GM23338 (cell line): ENCODE measurements around the gene OR6C2. TPM values are rescaled to one million over a fixed set of nuclear protein-coding genes. Genes with fewer than 3 reads are reported as not detected.
A peak's percentile ranks its signal among the peaks of the same experiment; 100 is the strongest.

Source experiments
- ATAC-seq: fragments of 200-7000 bp; cut with Tn5 transposase; 3 replicates; pipeline ENCODE4 v1.9.1; 2020
- DNase-seq: peaks from one replicate; pipeline ENCODE4 v3.0.0-alpha.2; 2015; ENCODE audit warnings: low spot score
- H2AFZ ChIP-seq: fragments of 200-600 bp; sonication (generic); 2 replicates; pipeline ENCODE4 v1.8.0; 2016; ENCODE audit warnings: antibody characterized with exemption, mild to moderate bottlenecking, moderate library complexity
- H3F3A ChIP-seq: fragments of 200-600 bp; sonication (generic); replicated peaks from 2 replicates; pipeline ENCODE4 v1.8.0; 2017; ENCODE audit warnings: antibody characterized with exemption, mixed run types, low read depth
- H3K27ac ChIP-seq: fragments of 200-600 bp; sonication (generic); 2 replicates; pipeline ENCODE4 v1.6.1; 2016; ENCODE audit warnings: low read depth
- H3K27me3 ChIP-seq: fragments of 200-600 bp; sonication (generic); 2 replicates; pipeline ENCODE4 v1.8.0; 2016; ENCODE audit warnings: mild to moderate bottlenecking, mixed run types, moderate library complexity; ENCODE audit not compliant: insufficient read depth
- H3K36me3 ChIP-seq: fragments of 200-600 bp; sonication (generic); 2 replicates; pipeline ENCODE4 v1.8.0; 2016; ENCODE audit warnings: mild to moderate bottlenecking; ENCODE audit not compliant: insufficient read depth
- H3K4me1 ChIP-seq: fragments of 200-600 bp; sonication (generic); 2 replicates; pipeline ENCODE4 v1.8.0; 2016; ENCODE audit warnings: mild to moderate bottlenecking, moderate library complexity; ENCODE audit not compliant: insufficient read depth
- H3K4me2 ChIP-seq: fragments of 200-600 bp; sonication (generic); 2 replicates; pipeline ENCODE4 v1.7.1; 2017; ENCODE audit warnings: mixed run types
- H3K4me3 ChIP-seq: fragments of 200-600 bp; sonication (generic); 2 replicates; pipeline ENCODE4 v1.6.1; 2016; ENCODE audit warnings: mixed run types
- H3K79me2 ChIP-seq: fragments of 200-600 bp; sonication (generic); replicated peaks from 2 replicates; pipeline ENCODE4 v1.8.0; 2017; ENCODE audit warnings: mild to moderate bottlenecking; ENCODE audit not compliant: insufficient read depth
- H3K9me2 ChIP-seq: fragments of 200-600 bp; sonication (generic); 2 replicates; pipeline ENCODE4 v1.8.0; 2017; ENCODE audit not compliant: insufficient read depth
- H4K20me1 ChIP-seq: fragments of 200-600 bp; sonication (generic); replicated peaks from 2 replicates; pipeline ENCODE4 v1.8.0; 2017; ENCODE audit warnings: mild to moderate bottlenecking; ENCODE audit not compliant: insufficient read depth
- H3K27ac Mint-ChIP-seq: 2 replicates; pipeline ENCODE4 v1.8.0; 2020; ENCODE audit warnings: inconsistent platforms, mild to moderate bottlenecking, moderate library complexity, mixed read lengths
- H3K27me3 Mint-ChIP-seq: 3 replicates; pipeline ENCODE4 v1.8.0; 2022; ENCODE audit warnings: low read depth, mild to moderate bottlenecking, moderate library complexity, mixed read lengths, inconsistent platforms; ENCODE audit not compliant: insufficient read depth, poor library complexity
- H3K36me3 Mint-ChIP-seq: 3 replicates; pipeline ENCODE4 v1.8.0; 2021; ENCODE audit warnings: low read depth, mild to moderate bottlenecking, inconsistent platforms, moderate library complexity, mixed read lengths
- H3K4me1 Mint-ChIP-seq: 3 replicates; pipeline ENCODE4 v1.8.0; 2020; ENCODE audit warnings: mild to moderate bottlenecking, inconsistent platforms, mixed read lengths
- H3K4me3 Mint-ChIP-seq: 3 replicates; pipeline ENCODE4 v1.8.0; 2021; ENCODE audit warnings: moderate library complexity, mild to moderate bottlenecking, inconsistent platforms, mixed read lengths
- H3K9me3 Mint-ChIP-seq: 3 replicates; pipeline ENCODE4 v1.8.0; 2020; ENCODE audit warnings: moderate library complexity, mild to moderate bottlenecking, inconsistent platforms, mixed read lengths
- CREB1 ChIP-seq: fragments of 250-450 bp; sonication (Bioruptor Pico); IDR thresholded peaks from 2 replicates; pipeline ENCODE4 v1.5.0; 2020; ENCODE audit warnings: low read depth, mild to moderate bottlenecking, moderate library complexity
- CTCF ChIP-seq, 2 experiments: fragments of 200-600 bp in 1 of 2; sonication (generic) in 1 of 2; conservative IDR thresholded peaks; 2 replicates each; pipeline versions ENCODE4 v1.5.1 to v1.6.1; 2016 to 2017; ENCODE audit warnings: antibody characterized with exemption in 2 of 2, low read depth in 2 of 2, mild to moderate bottlenecking in 2 of 2, moderate library complexity in 1 of 2
- ETS1 ChIP-seq: IDR thresholded peaks from 2 replicates; pipeline ENCODE4 v1.6.1; 2016; ENCODE audit warnings: antibody characterized with exemption
- EZH2 ChIP-seq: fragments of 200-600 bp; sonication (generic); IDR thresholded peaks from one replicate; pipeline ENCODE4 v1.8.0; 2017; ENCODE audit warnings: antibody characterized with exemption, mild to moderate bottlenecking, low read depth; ENCODE audit not compliant: unreplicated experiment
- EZH2phosphoT487 ChIP-seq: fragments of 200-600 bp; sonication (generic); IDR thresholded peaks from one replicate; pipeline ENCODE4 v1.8.1; 2018; ENCODE audit warnings: antibody characterized with exemption; ENCODE audit not compliant: unreplicated experiment
- JUNB ChIP-seq: IDR thresholded peaks from one replicate; pipeline ENCODE4 v1.6.1; 2016; ENCODE audit warnings: antibody characterized with exemption; ENCODE audit not compliant: unreplicated experiment
- NANOG ChIP-seq: IDR thresholded peaks from 2 replicates; pipeline ENCODE4 v1.6.1; 2016; ENCODE audit warnings: antibody characterized with exemption, borderline replicate concordance
- REST ChIP-seq: IDR thresholded peaks from one replicate; pipeline ENCODE4 v1.6.1; 2018; ENCODE audit warnings: antibody characterized with exemption; ENCODE audit not compliant: unreplicated experiment
- ZNF114 ChIP-seq: fragments of 250-450 bp; sonication (Bioruptor Pico); IDR thresholded peaks from 2 replicates; pipeline ENCODE4 v1.5.0; 2020; ENCODE audit warnings: mild to moderate bottlenecking, moderate library complexity
- ZNF331 ChIP-seq: fragments of 250-450 bp; sonication (Bioruptor Pico); IDR thresholded peaks from 2 replicates; pipeline ENCODE4 v1.5.0; 2020; ENCODE audit warnings: low read depth, mild to moderate bottlenecking, moderate library complexity
- polyA plus RNA-seq: library from polyadenylated mRNA; unstranded; fragments of >200 nt; fragmentation: Nextera tagmentation; extraction: Ambion mirVana; gene quantifications from 2 replicates; pipeline ENCODE4 v1.2.1, GENCODE V29; 2016
- total RNA-seq: library from RNA; depleted of rRNA; stranded (reverse); fragments of >200 nt; shearing (Covaris generic); gene quantifications from 2 replicates; pipeline ENCODE4 v1.2.3, GENCODE V29; 2014

The OR6C2 gene
- total and polyA plus RNA-seq, 2 experiments from 2014 or later, result not detected

- no peaks in the 10 kb centered on the region for H4K20me1 ChIP-seq
- H3K27me3 ChIP-seq, result no peaks in the 10 kb centered on the region
- H3K4me3 Mint-ChIP-seq, result no peak within 1 kb of the TSS
- peaks cover 7% of the 10 kb centered on the region; the same call in 1 of the 2 replicates for H3K4me1 ChIP-seq
- H2AFZ ChIP-seq, result peak within 1 kb of the TSS; percentile 44; the same call in 1 of the 2 replicates
- no peaks in the 10 kb centered on the region for H3F3A ChIP-seq
- no peaks in the 10 kb centered on the region for H3K36me3 ChIP-seq
- H3K27ac Mint-ChIP-seq, result 0 out of 2 replicates have a peak within 1 kb of the TSS, but pooled peaks have one; percentile 45
- no peaks in the 10 kb centered on the region for H3K9me2 ChIP-seq
- H3K4me1 Mint-ChIP-seq, result peaks cover 13% of the 10 kb centered on the region; the same call in 2 of the 3 replicates
- no peaks in the 10 kb centered on the region for H3K36me3 Mint-ChIP-seq
- peak; percentile 6 for DNase-seq
- peak; percentile 35; the same call in 1 of the 3 replicates for ATAC-seq
- H3K4me2 ChIP-seq, result no peak within 1 kb of the TSS
- H3K27me3 Mint-ChIP-seq, result no peaks in the 10 kb centered on the region
- no peak within 1 kb of the TSS for H3K4me3 ChIP-seq
- TF ChIP-seq EZH2phosphoT487, result no peak
- no peak for TF ChIP-seq ZNF114 (CRISPR knock-in tag)
- TF ChIP-seq ZNF331 (CRISPR knock-in tag), result no peak
- TF ChIP-seq JUNB, result no peak
- no peak for TF ChIP-seq CREB1
- no peak for TF ChIP-seq ETS1
- no peak for TF ChIP-seq CTCF (conservative IDR thresholded peaks at IDR 0.05; ENCODE audit: low read depth in 2 of 2)
- no peak for TF ChIP-seq REST
- TF ChIP-seq EZH2, result no peak
- no peak for TF ChIP-seq NANOG
- H3K27ac ChIP-seq, result no peak within 1 kb of the TSS
- H3K9me3 Mint-ChIP-seq, result no peaks in the 10 kb centered on the region
- H3K79me2 ChIP-seq, result no peaks in the 10 kb centered on the region
These were observed 26.4 kb downstream of the OR6C2 start, which contains the start of gene OR6C70 for GRCh38 chr12:55470088-55470829. Gene OR6C70, minus strand, starts transcription at chr12:55470138. Its CDS starts 0 bp downstream, at chr12:55470138.
